ENCODE measurements around the gene GRAP2. TPM values are rescaled to one million over a fixed set of nuclear protein-coding genes. Genes with fewer than 3 reads are reported as not detected.
"Not testable (repeated sequence)": the region's sequence is repeated elsewhere in the genome, so short reads cannot be mapped to it uniquely, and the experiment has no call there.

The GRAP2 gene
- total and polyA plus RNA-seq, 10 of the 15 experiments (the other 5 are each of a cell fraction or from before 2014, with no cell fraction given): 3.3 to 79.1 (median 59.6) TPM

- TF ChIP-seq MLLT1 (IDR thresholded peaks at IDR 0.05): no peak
- TF ChIP-seq HDAC2 (IDR thresholded peaks at IDR 0.05): no peak
- no peak for TF ChIP-seq ETV6 (conservative IDR thresholded peaks at IDR 0.05 in 1 of 2, IDR thresholded peaks at IDR 0.05 in 1 of 2; ENCODE audit: borderline replicate concordance in 1 of 2, low read depth in 1 of 2)
Measured at GRCh38 chr22:39883057-39883456, 17.8 kb upstream of the GRAP2 start (continued).

- H3K4me2 ChIP-seq (ENCODE audit: control insufficient read depth, insufficient read depth); DNase-seq (ENCODE audit: low read depth, low spot score); H3K36me3 ChIP-seq (ENCODE audit: control insufficient read depth in 2 of 2, insufficient read depth in 2 of 2, low read length in 1 of 2); H3K79me2 ChIP-seq (ENCODE audit: control insufficient read depth, insufficient read depth, low read length); ATAC-seq; H3K27me3 ChIP-seq (replicated peaks in 1 of 2; ENCODE audit: control insufficient read depth in 2 of 2, insufficient read depth in 2 of 2, low read length in 1 of 2); POLR2A ChIA-PET; in situ Hi-C loops (cut with MboI); FAIRE-seq; H3K27ac ChIP-seq (ENCODE audit: control insufficient read depth, insufficient read depth); RAD21 ChIA-PET (ENCODE audit: unreplicated experiment); H4K20me1 ChIP-seq (ENCODE audit: control insufficient read depth, insufficient read depth); BruUV-seq (replicated peaks); H2AFZ ChIP-seq (ENCODE audit: control insufficient read depth, low read depth, low read length); H3K9me3 ChIP-seq (replicated peaks; ENCODE audit: control insufficient read depth, insufficient read depth, low read length); H3K9ac ChIP-seq (ENCODE audit: control insufficient read depth, insufficient read depth, low read length); H3K4me1 ChIP-seq (ENCODE audit: control insufficient read depth, insufficient read depth, low read length); H3K4me3 ChIP-seq; intact Hi-C loops (cut with micrococcal nuclease; ENCODE audit: unreplicated experiment): not testable (repeated sequence)
- SMC1A ChIA-PET (ENCODE audit: uncharacterized antibody, unreplicated experiment): interaction anchor here (0.8 to 1.7 kb wide), 2 partner anchors 67 to 135 kb away, joined by 3 read pairs; no protein-coding TSS in a partner anchor
- CTCF ChIA-PET: interaction anchor here (1.2 to 1.8 kb wide), 2 partner anchors 10 to 135 kb away, joined by 4 to 7 read pairs; no protein-coding TSS in a partner anchor
- WGBS (ENCODE audit: insufficient coverage, insufficient replicate concordance, low lambda C conversion rate, missing lambda C conversion rate): 99% methylated on average over 3 of the region's 3 CpGs
Measured at GRCh38 chr22:39889924-39890323, 11.0 kb upstream of the GRAP2 start.

GRCh38 chr22:39893526-39893925, 7.4 kb upstream of the GRAP2 start, which contains the start of gene ENTHD1:
Gene ENTHD1, minus strand, starts transcription at chr22:39893760. Its CDS starts 6,012 bp downstream, at chr22:39887748.
- Histone ChIP-seq H3K9me3 (replicated peaks; ENCODE audit: control insufficient read depth, insufficient read depth, low read length) (no peaks in the 10 kb centered on the region), H3K4me2 (ENCODE audit: control insufficient read depth, insufficient read depth) (no peak within 1 kb of the TSS), H3K27me3 (replicated peaks in 1 of 2; ENCODE audit: control insufficient read depth in 2 of 2, insufficient read depth in 2 of 2, low read length in 1 of 2) (no peaks in the 10 kb centered on the region), H4K20me1 (ENCODE audit: control insufficient read depth, insufficient read depth) (no peaks in the 10 kb centered on the region), H3K36me3 (ENCODE audit: control insufficient read depth in 2 of 2, insufficient read depth in 2 of 2, low read length in 1 of 2) (no peaks in the 10 kb centered on the region), H3K4me3 (no peak within 1 kb of the TSS), H3K27ac (ENCODE audit: control insufficient read depth, insufficient read depth) (no peak within 1 kb of the TSS), H3K79me2 (ENCODE audit: control insufficient read depth, insufficient read depth, low read length) (no peaks in the 10 kb centered on the region), H2AFZ (ENCODE audit: control insufficient read depth, low read depth, low read length) (no peak within 1 kb of the TSS), H3K4me1 (ENCODE audit: control insufficient read depth, insufficient read depth, low read length) (peaks cover 13% of the 10 kb centered on the region), H3K9ac (ENCODE audit: control insufficient read depth, insufficient read depth, low read length) (no peak within 1 kb of the TSS)
- ATAC-seq: no peak
- ChIA-PET CTCF (no interaction called here), POLR2A (no interaction called here), RAD21 (ENCODE audit: unreplicated experiment) (no interaction called here), SMC1A (ENCODE audit: uncharacterized antibody, unreplicated experiment) (interaction anchor here (2.0 kb wide), 1 partner anchor 39 kb away, joined by 5 read pairs; no protein-coding TSS in a partner anchor)
- no peak for FAIRE-seq
- no peak for DNase-seq (ENCODE audit: low read depth, low spot score)
- WGBS (ENCODE audit: insufficient coverage, insufficient replicate concordance, low lambda C conversion rate, missing lambda C conversion rate): 74% methylated on average over 20 of the region's 20 CpGs
- BruUV-seq (replicated peaks): no TSS peak
- in situ Hi-C loops (cut with MboI) (no loop called here), intact Hi-C loops (cut with micrococcal nuclease; ENCODE audit: unreplicated experiment) (no loop called here)
- TF ChIP-seq PAX8 (IDR thresholded peaks at IDR 0.05): no peak
- no peak for TF ChIP-seq NRF1 (conservative IDR thresholded peaks at IDR 0.05; ENCODE audit: low read depth, low read length)
- no peak for TF ChIP-seq ZNF207 (IDR thresholded peaks at IDR 0.05; ENCODE audit: borderline replicate concordance)
- TF ChIP-seq SREBF2 (IDR thresholded peaks at IDR 0.05; ENCODE audit: low read length): no peak
- TF ChIP-seq TCF7 (IDR thresholded peaks at IDR 0.05; ENCODE audit: borderline replicate concordance): no peak
- no peak for TF ChIP-seq HCFC1 (IDR thresholded peaks at IDR 0.05; ENCODE audit: low read length)
- no peak for TF ChIP-seq CREB1 (IDR thresholded peaks at IDR 0.05; ENCODE audit: low read depth)
- no peak for TF ChIP-seq E4F1 (IDR thresholded peaks at IDR 0.05; ENCODE audit: borderline replicate concordance, partially characterized antibody)
- no peak for TF ChIP-seq FOXK2 (IDR thresholded peaks at IDR 0.05)
- TF ChIP-seq RUNX3 (IDR thresholded peaks at IDR 0.05; ENCODE audit: low read length): no peak
- no peak for TF ChIP-seq PML (IDR thresholded peaks at IDR 0.05; ENCODE audit: low read length)
- no peak for TF ChIP-seq TARDBP (IDR thresholded peaks at IDR 0.05; ENCODE audit: borderline replicate concordance)
